Glomerular visceral epithelial cell (primary cell): ENCODE data around the gene DMXL1.
"Not testable (repeated sequence)": the region's sequence is repeated elsewhere in the genome, so short reads cannot be mapped to it uniquely, and the experiment has no call there.

Experiments
- DNase-seq: peaks from one replicate; pipeline ENCODE4 v3.0.0-alpha.2; 2016; ENCODE audit errors: extremely low spot score

The DMXL1 gene

GRCh38 chr5:119131530-119132304, 60.8 kb downstream of the DMXL1 start:
- peak; percentile 24 for DNase-seq

GRCh38 chr5:119135743-119136142, 64.9 kb downstream of the DMXL1 start:
- not testable (repeated sequence) for DNase-seq

- DNase-seq = no peak
These were observed 65.9 kb downstream of the DMXL1 start for GRCh38 chr5:119136666-119137318.

GRCh38 chr5:119153629-119154028, 82.7 kb downstream of the DMXL1 start:
- no peak for DNase-seq

- DNase-seq = no peak
These were observed 87.3 kb downstream of the DMXL1 start for GRCh38 chr5:119158144-119158543.

- no peak for DNase-seq
These were observed 90.5 kb downstream of the DMXL1 start for GRCh38 chr5:119161430-119161829.

GRCh38 chr5:119166026-119166425, 95.1 kb downstream of the DMXL1 start:
- no peak for DNase-seq

- no peak for DNase-seq
These were observed 97.5 kb downstream of the DMXL1 start for GRCh38 chr5:119168401-119168800.

- no peak for DNase-seq
These were observed 100.8 kb downstream of the DMXL1 start for GRCh38 chr5:119171686-119172085.

- DNase-seq = no peak
These were observed 103.8 kb downstream of the DMXL1 start for GRCh38 chr5:119174578-119175163.

GRCh38 chr5:119176785-119177184, 105.9 kb downstream of the DMXL1 start:
- DNase-seq = no peak

- DNase-seq = no peak
These were observed 106.3 kb downstream of the DMXL1 start for GRCh38 chr5:119177226-119177625.

- DNase-seq = no peak
These were observed 107.5 kb downstream of the DMXL1 start for GRCh38 chr5:119178435-119178834.

- no peak for DNase-seq
These were observed 109.2 kb downstream of the DMXL1 start for GRCh38 chr5:119179857-119180641.

- not testable (repeated sequence) for DNase-seq
These were observed 114.6 kb downstream of the DMXL1 start for GRCh38 chr5:119185512-119185911.

GRCh38 chr5:119187776-119188529, 117.1 kb downstream of the DMXL1 start:
- no peak for DNase-seq

- DNase-seq = no peak
These were observed 119.7 kb downstream of the DMXL1 start for GRCh38 chr5:119190470-119191095.

- no peak for DNase-seq
These were observed 121.1 kb downstream of the DMXL1 start for GRCh38 chr5:119191944-119192343.

GRCh38 chr5:119200795-119201194, 129.9 kb downstream of the DMXL1 start:
- no peak for DNase-seq

- no peak for DNase-seq
These were observed 136.2 kb downstream of the DMXL1 start for GRCh38 chr5:119207105-119207504.

- no peak for DNase-seq
These were observed 141.1 kb downstream of the DMXL1 start for GRCh38 chr5:119212026-119212425.
